ENCODE results near the gene TPH2.

The TPH2 gene

GRCh38 chr12:71938728-71939385 lies at the start of gene TPH2:
TSS of gene TPH2 (plus strand) at chr12:71938845. CDS start at chr12:71938987, 142 bp downstream.
- peak; percentile 92 for DNase-seq

DNA sequence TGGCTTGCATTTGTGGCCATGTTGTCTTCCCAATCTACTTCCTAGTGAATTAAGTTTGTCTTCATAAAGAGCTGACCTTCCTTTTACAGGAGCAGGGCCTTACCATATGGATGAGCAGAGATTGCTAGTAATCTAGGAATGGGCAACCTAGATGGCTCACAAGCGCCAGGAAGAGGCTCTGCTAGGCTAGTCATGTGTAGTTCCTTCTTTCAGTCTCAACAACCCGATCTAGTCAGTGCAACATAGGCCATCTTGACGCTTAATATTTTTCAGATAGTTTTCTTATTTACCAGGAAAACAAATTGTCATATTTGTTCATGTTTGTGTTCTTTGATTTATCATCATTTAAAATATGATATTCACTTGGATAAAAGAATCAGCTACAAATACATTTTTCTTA lies 48.2 kb upstream of the TPH2 start:
- DNase-seq = no peak

- DNase-seq = no peak
Observed at GRCh38 chr12:71892059-71892458, 46.6 kb upstream of the TPH2 start.

GRCh38 chr12:71896205-71896882 lies 42.3 kb upstream of the TPH2 start:
- no peak for DNase-seq

DNA sequence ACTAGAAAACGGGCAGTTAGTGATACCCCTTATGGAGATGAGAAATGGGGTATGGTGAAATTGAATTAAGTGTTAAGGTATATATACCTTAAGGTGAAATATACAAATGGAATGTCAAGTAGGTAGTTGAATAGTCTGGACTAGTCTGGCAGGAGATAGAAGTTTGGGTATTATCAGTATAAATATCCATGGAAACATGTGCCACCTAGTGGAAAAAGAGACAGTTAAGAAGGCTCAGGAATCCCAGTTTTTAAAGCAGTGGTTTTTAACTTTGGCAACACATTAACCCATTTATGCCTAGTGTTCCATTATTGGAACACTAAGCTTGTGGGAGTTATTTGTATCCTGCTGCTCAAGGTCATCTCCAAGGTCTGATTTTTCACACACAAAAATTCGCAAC lies 38.6 kb upstream of the TPH2 start:
- peak; percentile 52 for DNase-seq

GRCh38 chr12:71904629-71905028 lies 34.0 kb upstream of the TPH2 start:
- no peak for DNase-seq

DNA sequence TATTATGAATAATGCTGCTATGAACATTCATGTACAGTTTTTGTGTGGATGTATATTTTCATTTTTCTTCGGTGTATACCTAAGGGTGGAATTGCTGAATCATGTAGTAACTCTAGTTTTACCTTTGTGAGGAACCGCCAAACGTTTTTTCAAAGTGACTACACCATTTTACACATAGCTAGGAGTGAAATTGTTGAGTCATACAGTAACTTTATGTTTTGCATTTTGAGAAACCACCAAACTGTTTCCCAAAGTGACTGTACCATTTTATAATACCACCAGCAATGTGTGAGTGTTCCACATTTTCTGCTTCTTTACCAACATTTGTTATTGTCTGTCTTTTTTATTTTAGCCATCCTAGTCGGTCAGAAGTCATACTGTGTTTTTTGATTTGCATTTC lies 3.1 kb upstream of the TPH2 start:
- no peak for DNase-seq

DNA sequence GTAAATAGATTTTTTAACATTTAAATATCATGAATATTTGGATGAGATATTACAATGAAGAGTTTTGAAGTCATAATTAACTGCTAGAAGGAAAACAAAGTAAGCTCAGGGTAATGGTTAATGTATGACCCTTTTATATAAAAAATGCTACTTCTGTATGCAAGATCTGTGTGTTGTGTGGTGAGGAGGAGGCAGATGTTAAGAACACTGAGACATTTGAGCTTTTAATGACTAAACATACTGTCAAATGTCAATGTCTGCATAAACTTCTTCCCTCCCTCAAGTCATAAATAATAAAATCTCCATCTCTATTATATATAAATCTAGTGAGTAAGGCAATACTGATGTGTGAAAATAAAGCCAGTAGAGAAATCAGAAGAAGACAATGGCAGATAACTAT lies 1.4 kb downstream of the TPH2 start:
- DNase-seq = no peak

- no peak for DNase-seq
Observed at GRCh38 chr12:71941174-71941573, 2.5 kb downstream of the TPH2 start.

GRCh38 chr12:71942259-71942658 lies 3.6 kb downstream of the TPH2 start:
- peak; percentile 25 for DNase-seq

DNA sequence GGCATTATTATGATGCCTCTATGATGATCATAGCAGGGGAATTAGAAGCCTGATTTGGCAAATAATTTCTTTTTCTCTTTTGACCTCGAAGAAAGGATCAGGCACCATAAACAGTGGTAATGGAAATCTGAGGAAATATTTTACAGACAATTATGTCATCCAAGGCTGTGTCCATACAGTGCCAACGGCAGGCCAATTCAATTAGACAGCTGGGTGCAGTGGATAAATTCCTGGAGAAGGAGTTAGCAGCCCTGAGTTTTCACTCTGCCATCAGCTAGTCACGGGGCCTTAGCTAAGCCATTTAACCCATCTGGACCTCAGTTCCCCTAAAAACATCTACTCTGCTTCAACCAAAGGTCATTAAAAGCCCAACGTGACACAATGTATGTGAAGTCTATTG lies 4.1 kb downstream of the TPH2 start:
- peak; percentile 85 for DNase-seq

GRCh38 chr12:71945121-71945520 lies 6.5 kb downstream of the TPH2 start:
- DNase-seq = no peak

- DNase-seq = peak; percentile 11
Observed at GRCh38 chr12:71945883-71946282, 7.2 kb downstream of the TPH2 start.

DNA sequence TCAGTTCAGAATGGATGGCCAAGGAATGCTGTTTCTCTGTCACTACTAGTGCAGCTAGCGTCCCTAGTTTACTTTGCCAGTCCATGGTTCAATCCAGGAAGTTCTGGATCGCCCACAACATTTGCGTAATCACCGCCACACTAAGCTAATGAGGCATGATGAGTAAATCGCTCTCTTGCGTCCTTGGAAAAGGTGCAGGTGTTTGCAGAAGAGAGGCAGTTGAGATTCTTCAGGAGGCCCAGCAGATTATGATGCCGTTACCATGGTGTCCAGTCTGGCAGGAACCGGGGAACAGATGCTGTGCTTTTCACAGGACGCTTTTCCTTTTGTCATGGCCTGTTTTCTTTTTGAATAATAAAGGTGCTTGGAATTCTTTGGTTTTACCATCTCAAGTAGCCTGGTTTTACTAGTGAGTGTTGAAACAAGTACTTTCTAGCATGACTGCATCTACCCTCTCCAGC lies 9.0 kb downstream of the TPH2 start:
- peak; percentile 92 for DNase-seq

DNA sequence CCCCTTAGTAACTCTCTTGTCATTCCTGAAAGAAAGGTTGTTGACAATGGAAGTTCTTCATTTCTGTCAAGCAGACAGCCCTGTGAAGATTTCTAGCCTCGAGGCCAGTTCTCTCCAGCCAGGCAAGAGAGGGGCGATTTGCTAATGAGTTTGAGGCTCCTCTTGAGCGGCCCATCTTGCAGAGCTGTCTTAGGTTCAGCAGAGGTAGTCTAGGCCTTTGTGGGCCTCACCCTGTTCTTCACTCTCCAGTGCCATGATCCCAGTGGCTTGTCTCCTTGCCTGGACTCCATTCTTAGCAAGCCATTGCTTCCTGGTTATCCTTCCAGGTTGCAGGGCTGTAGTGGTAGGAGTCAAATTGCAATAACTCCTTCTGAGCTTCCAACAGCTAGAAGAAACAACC lies 9.7 kb downstream of the TPH2 start:
- peak; percentile 26 for DNase-seq

DNA sequence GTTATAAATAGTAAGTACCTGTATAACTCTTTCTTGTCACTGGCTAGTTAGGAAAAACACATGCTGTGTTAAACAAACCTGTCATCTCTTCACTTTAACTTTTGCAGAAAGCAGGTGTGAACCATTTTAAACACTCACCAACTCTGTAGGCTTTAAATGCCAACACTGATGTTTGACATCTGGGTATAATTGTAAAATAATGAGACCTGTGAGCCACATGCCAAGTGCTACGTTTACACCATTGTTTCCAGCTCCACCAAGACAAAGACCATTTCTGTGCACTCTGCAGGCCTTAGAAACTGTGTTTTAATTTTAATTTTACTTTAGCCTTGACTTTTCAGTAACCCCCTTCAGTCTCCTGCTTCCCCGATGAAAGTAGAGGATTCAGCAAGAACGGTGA lies 11.0 kb downstream of the TPH2 start:
- no peak for DNase-seq

GRCh38 chr12:71950404-71950803 lies 11.8 kb downstream of the TPH2 start:
- no peak for DNase-seq

- DNase-seq = no peak
Observed at GRCh38 chr12:71950819-71951218, 12.2 kb downstream of the TPH2 start.

DNA sequence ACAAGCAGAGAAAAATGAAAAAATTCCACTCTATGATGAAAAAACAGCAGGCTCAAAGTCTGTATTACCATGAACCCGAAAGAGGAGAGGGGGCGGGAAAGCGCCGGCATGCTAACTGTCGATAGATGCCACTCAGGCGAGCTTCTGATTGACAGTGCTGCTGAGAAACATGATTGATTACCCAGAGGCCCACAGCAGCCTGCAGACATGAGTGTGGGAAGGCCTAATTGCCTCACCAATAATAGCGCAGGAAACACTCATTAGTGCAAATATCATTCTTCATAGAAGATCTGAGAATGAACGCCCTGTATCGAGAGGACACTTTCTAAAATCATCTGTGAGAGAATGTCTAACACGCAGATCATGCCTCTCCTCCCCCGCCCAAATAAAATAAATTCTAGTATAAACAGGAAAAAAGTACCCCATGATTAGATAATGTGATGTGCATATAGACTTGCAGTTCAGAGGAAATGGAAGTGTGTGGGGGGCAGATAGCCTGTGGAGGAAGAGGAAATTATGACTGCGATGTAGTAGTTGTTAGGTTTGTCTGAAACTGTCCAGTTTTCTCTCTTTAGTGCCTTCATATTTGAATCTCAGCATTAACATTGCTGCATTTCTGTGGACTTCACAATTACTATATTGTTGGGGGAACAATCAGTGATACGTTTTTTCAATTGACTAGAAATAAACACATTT lies 15.6 kb downstream of the TPH2 start:
- no peak for DNase-seq

DNA sequence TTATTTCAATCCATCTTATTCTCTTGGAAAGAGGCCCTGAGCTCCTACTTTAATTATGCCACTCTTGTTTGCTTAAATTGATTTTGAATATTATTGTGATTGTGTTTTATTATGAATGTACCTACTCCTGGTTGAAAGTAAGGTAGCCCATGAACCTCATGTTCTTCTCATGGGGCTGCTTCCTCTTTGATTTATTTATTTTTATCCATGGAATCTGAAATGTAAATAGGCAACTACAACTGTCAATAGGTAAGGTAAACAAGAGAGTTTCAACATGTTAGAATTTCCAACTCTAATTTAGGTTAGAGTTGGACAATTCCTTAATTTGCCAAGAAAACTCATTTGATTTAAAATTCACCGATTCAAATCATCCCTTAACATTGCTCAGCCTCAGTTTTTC lies 16.2 kb downstream of the TPH2 start:
- no peak for DNase-seq

GRCh38 chr12:71955970-71956369 lies 17.3 kb downstream of the TPH2 start:
- DNase-seq = no peak

GRCh38 chr12:71958056-71958455 lies 19.4 kb downstream of the TPH2 start:
- DNase-seq = no peak

DNA sequence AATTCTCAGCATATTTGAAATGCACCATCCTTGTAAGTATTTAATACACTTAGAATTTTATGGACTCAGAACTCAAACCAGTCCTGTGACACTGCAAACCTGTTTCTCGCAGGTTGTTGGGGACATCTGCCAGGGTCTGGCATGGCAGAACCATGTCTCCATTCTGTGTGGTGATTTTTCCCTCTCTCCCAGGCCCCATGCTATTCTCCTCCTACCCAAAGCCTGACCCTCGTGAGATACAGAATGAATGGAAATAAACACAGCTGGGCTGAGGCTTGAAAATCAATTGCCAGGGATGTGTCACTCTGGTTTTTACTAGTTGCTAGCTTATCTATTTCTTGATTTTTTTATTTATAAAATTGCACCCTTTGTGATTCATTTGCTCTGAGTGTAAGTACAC lies 19.8 kb downstream of the TPH2 start:
- DNase-seq = no peak

DNA sequence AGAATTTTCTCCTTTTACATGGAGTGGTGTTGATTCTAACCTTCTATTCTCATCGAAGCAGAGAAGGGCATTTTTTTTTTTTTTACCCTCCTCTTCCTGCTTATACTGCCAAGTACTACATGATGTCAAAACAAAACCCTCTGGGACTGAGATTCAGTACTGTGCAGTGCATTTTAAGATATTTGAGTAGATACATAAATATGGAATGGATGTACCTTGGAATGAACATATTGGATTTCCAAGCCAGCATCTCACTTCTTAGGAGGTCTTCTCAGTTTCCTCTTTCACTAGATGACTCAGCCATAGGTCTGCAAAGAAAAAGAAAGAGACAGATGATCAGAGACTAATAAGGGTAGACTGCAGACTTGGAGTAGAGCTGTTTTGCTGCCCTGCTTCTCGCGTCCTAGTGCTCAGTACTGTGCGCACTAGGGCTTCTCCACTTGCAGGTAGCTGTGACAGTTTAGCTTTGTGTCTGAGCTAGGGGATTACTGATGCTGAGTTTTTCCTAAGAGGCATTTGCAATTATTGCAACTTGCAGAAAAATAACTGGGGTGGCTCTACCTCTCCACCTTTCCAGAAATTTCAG lies 20.4 kb downstream of the TPH2 start:
- DNase-seq = no peak
